Measurements from ENCODE around the gene TMEM18.

TMEM18 gene

DNA sequence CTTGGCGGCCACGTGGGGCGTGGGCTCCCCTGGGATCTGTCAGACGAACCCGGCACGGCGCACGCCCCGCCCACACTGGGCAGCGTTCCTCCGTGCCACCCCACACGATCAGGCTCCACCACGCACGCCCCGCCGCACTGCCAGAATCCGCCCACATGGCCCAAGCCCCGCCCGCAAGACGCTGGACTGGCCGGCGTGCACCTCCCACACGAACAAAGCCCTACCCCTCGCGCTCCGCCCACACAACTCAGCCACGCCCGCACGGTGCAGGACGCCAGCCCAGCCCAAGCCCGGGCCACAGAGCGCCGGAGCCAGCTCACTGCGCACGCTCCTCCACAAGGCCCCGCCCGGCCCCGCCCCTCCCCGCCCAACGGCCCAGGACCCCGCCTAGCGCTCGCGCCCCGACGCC lies 555 bp downstream of the TMEM18 start (continued):
- TF ChIP-seq, protein P1, sequence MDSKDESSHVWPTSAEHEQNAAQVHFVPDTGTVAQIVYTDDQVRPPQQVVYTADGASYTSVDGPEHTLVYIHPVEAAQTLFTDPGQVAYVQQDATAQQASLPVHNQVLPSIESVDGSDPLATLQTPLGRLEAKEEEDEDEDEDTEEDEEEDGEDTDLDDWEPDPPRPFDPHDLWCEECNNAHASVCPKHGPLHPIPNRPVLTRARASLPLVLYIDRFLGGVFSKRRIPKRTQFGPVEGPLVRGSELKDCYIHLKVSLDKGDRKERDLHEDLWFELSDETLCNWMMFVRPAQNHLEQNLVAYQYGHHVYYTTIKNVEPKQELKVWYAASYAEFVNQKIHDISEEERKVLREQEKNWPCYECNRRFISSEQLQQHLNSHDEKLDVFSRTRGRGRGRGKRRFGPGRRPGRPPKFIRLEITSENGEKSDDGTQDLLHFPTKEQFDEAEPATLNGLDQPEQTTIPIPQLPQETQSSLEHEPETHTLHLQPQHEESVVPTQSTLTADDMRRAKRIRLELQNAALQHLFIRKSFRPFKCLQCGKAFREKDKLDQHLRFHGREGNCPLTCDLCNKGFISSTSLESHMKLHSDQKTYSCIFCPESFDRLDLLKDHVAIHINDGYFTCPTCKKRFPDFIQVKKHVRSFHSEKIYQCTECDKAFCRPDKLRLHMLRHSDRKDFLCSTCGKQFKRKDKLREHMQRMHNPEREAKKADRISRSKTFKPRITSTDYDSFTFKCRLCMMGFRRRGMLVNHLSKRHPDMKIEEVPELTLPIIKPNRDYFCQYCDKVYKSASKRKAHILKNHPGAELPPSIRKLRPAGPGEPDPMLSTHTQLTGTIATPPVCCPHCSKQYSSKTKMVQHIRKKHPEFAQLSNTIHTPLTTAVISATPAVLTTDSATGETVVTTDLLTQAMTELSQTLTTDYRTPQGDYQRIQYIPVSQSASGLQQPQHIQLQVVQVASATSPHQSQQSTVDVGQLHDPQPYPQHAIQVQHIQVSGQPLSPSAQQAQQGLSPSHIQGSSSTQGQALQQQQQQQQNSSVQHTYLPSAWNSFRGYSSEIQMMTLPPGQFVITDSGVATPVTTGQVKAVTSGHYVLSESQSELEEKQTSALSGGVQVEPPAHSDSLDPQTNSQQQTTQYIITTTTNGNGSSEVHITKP (tag by site-specific recombination; IDR thresholded peaks at IDR 0.05): 0 out of 2 replicates have a peak, but pooled peaks have one; percentile 3
- TF ChIP-seq GLIS1 (tag by site-specific recombination; IDR thresholded peaks at IDR 0.05): peak; percentile 91
- no peak for TF ChIP-seq GLI4 (tag by site-specific recombination; IDR thresholded peaks at IDR 0.05)
- TF ChIP-seq ZNF133 (tag by site-specific recombination; IDR thresholded peaks at IDR 0.05): no peak
- TF ChIP-seq ZNF274 (IDR thresholded peaks at IDR 0.05; ENCODE audit: low read length): no peak
- TF ChIP-seq ZNF274 (tag by site-specific recombination; IDR thresholded peaks at IDR 0.05; ENCODE audit: borderline replicate concordance): no peak
- TF ChIP-seq EGR2 (tag by site-specific recombination; IDR thresholded peaks at IDR 0.05; ENCODE audit: low read depth): peak; percentile 98
- TF ChIP-seq, protein P2, sequence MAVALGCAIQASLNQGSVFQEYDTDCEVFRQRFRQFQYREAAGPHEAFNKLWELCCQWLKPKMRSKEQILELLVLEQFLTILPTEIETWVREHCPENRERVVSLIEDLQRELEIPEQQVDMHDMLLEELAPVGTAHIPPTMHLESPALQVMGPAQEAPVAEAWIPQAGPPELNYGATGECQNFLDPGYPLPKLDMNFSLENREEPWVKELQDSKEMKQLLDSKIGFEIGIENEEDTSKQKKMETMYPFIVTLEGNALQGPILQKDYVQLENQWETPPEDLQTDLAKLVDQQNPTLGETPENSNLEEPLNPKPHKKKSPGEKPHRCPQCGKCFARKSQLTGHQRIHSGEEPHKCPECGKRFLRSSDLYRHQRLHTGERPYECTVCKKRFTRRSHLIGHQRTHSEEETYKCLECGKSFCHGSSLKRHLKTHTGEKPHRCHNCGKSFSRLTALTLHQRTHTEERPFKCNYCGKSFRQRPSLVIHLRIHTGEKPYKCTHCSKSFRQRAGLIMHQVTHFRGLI (tag by site-specific recombination; IDR thresholded peaks at IDR 0.05): peak; percentile 38; the same call in 1 of the 2 replicates
- 0 out of 2 replicates have a peak, but pooled peaks have one; percentile 2 for TF ChIP-seq ZBTB8A (tag by site-specific recombination; IDR thresholded peaks at IDR 0.05)
- no peak for TF ChIP-seq ZNF529 (tag by site-specific recombination; IDR thresholded peaks at IDR 0.05; ENCODE audit: insufficient replicate concordance)
- TF ChIP-seq ZNF354C (tag by site-specific recombination; IDR thresholded peaks at IDR 0.05; ENCODE audit: borderline replicate concordance, low read depth): no peak
- TF ChIP-seq KLF16 (tag by site-specific recombination; IDR thresholded peaks at IDR 0.05): peak; percentile 66
- no peak for TF ChIP-seq ZNF621 (tag by site-specific recombination; IDR thresholded peaks at IDR 0.05)
- no peak for TF ChIP-seq ZNF433 (tag by site-specific recombination; IDR thresholded peaks at IDR 0.05; ENCODE audit: low read depth)
- TF ChIP-seq ZNF214 (tag by site-specific recombination; IDR thresholded peaks at IDR 0.05; ENCODE audit: borderline replicate concordance): no peak
- TF ChIP-seq, protein P3, sequence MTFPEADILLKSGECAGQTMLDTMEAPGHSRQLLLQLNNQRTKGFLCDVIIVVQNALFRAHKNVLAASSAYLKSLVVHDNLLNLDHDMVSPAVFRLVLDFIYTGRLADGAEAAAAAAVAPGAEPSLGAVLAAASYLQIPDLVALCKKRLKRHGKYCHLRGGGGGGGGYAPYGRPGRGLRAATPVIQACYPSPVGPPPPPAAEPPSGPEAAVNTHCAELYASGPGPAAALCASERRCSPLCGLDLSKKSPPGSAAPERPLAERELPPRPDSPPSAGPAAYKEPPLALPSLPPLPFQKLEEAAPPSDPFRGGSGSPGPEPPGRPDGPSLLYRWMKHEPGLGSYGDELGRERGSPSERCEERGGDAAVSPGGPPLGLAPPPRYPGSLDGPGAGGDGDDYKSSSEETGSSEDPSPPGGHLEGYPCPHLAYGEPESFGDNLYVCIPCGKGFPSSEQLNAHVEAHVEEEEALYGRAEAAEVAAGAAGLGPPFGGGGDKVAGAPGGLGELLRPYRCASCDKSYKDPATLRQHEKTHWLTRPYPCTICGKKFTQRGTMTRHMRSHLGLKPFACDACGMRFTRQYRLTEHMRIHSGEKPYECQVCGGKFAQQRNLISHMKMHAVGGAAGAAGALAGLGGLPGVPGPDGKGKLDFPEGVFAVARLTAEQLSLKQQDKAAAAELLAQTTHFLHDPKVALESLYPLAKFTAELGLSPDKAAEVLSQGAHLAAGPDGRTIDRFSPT (tag by site-specific recombination; IDR thresholded peaks at IDR 0.05): peak; percentile 79
- TF ChIP-seq, protein P4, sequence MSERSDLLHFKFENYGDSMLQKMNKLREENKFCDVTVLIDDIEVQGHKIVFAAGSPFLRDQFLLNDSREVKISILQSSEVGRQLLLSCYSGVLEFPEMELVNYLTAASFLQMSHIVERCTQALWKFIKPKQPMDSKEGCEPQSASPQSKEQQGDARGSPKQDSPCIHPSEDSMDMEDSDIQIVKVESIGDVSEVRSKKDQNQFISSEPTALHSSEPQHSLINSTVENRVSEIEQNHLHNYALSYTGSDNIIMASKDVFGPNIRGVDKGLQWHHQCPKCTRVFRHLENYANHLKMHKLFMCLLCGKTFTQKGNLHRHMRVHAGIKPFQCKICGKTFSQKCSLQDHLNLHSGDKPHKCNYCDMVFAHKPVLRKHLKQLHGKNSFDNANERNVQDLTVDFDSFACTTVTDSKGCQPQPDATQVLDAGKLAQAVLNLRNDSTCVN (tag by site-specific recombination; optimal IDR thresholded peaks at IDR 0.05): peak; percentile 54
- TF ChIP-seq ZNF701 (tag by site-specific recombination; IDR thresholded peaks at IDR 0.05): no peak
- TF ChIP-seq, protein P5, sequence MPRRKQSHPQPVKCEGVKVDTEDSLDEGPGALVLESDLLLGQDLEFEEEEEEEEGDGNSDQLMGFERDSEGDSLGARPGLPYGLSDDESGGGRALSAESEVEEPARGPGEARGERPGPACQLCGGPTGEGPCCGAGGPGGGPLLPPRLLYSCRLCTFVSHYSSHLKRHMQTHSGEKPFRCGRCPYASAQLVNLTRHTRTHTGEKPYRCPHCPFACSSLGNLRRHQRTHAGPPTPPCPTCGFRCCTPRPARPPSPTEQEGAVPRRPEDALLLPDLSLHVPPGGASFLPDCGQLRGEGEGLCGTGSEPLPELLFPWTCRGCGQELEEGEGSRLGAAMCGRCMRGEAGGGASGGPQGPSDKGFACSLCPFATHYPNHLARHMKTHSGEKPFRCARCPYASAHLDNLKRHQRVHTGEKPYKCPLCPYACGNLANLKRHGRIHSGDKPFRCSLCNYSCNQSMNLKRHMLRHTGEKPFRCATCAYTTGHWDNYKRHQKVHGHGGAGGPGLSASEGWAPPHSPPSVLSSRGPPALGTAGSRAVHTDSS (tag by site-specific recombination; IDR thresholded peaks at IDR 0.05): no peak
- TF ChIP-seq ZFHX2 (tag by site-specific recombination; conservative IDR thresholded peaks at IDR 0.05): peak; percentile 99
- TF ChIP-seq, protein P6, sequence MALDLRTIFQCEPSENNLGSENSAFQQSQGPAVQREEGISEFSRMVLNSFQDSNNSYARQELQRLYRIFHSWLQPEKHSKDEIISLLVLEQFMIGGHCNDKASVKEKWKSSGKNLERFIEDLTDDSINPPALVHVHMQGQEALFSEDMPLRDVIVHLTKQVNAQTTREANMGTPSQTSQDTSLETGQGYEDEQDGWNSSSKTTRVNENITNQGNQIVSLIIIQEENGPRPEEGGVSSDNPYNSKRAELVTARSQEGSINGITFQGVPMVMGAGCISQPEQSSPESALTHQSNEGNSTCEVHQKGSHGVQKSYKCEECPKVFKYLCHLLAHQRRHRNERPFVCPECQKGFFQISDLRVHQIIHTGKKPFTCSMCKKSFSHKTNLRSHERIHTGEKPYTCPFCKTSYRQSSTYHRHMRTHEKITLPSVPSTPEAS (tag by site-specific recombination; IDR thresholded peaks at IDR 0.05): no peak
- TF ChIP-seq, protein P7, sequence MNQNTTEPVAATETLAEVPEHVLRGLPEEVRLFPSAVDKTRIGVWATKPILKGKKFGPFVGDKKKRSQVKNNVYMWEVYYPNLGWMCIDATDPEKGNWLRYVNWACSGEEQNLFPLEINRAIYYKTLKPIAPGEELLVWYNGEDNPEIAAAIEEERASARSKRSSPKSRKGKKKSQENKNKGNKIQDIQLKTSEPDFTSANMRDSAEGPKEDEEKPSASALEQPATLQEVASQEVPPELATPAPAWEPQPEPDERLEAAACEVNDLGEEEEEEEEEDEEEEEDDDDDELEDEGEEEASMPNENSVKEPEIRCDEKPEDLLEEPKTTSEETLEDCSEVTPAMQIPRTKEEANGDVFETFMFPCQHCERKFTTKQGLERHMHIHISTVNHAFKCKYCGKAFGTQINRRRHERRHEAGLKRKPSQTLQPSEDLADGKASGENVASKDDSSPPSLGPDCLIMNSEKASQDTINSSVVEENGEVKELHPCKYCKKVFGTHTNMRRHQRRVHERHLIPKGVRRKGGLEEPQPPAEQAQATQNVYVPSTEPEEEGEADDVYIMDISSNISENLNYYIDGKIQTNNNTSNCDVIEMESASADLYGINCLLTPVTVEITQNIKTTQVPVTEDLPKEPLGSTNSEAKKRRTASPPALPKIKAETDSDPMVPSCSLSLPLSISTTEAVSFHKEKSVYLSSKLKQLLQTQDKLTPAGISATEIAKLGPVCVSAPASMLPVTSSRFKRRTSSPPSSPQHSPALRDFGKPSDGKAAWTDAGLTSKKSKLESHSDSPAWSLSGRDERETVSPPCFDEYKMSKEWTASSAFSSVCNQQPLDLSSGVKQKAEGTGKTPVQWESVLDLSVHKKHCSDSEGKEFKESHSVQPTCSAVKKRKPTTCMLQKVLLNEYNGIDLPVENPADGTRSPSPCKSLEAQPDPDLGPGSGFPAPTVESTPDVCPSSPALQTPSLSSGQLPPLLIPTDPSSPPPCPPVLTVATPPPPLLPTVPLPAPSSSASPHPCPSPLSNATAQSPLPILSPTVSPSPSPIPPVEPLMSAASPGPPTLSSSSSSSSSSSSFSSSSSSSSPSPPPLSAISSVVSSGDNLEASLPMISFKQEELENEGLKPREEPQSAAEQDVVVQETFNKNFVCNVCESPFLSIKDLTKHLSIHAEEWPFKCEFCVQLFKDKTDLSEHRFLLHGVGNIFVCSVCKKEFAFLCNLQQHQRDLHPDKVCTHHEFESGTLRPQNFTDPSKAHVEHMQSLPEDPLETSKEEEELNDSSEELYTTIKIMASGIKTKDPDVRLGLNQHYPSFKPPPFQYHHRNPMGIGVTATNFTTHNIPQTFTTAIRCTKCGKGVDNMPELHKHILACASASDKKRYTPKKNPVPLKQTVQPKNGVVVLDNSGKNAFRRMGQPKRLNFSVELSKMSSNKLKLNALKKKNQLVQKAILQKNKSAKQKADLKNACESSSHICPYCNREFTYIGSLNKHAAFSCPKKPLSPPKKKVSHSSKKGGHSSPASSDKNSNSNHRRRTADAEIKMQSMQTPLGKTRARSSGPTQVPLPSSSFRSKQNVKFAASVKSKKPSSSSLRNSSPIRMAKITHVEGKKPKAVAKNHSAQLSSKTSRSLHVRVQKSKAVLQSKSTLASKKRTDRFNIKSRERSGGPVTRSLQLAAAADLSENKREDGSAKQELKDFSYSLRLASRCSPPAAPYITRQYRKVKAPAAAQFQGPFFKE (tag by site-specific recombination; IDR thresholded peaks at IDR 0.05; ENCODE audit: borderline replicate concordance): no peak

Data from HEK293 (cell line).